Panc1 (cell line): ENCODE measurements around the gene STRN3. TPM values are rescaled to one million over a fixed set of nuclear protein-coding genes. Genes with fewer than 3 reads are reported as not detected.

ENCODE experiments used
- ATAC-seq: fragments of 200-7000 bp; cut with Tn5 transposase; 2 replicates; pipeline ENCODE4 v1.9.1; 2020; ENCODE audit warnings: mild to moderate bottlenecking, moderate library complexity
- BruUV-seq: library from RNA; stranded (reverse); fragments of 400-500 nt; replicated peaks from 2 replicates; lab custom pipeline; 2021; lab: Mats Ljungman, UMichigan
- CTCF ChIA-PET: fragments of 300-600 bp; sonication (Branson Sonifier 250); formaldehyde crosslinking; loops from one replicate; lab custom pipeline; 2022; ENCODE audit warnings: antibody characterized with exemption; lab: Charles Lee
- POLR2A ChIA-PET: fragments of 300-600 bp; sonication (Branson Sonifier 250); formaldehyde crosslinking; loops from one replicate; lab custom pipeline; 2022; ENCODE audit warnings: antibody characterized with exemption; lab: Charles Lee
- DNase-seq: peaks from one replicate; pipeline ENCODE4 v3.0.0-alpha.2; 2010; ENCODE audit warnings: low read depth, low spot score
- H3K27ac ChIP-seq: 2 replicates; pipeline ENCODE4 v1.5.1; 2011; ENCODE audit warnings: mild to moderate bottlenecking, low read length, inconsistent platforms
- H3K27me3 ChIP-seq: fragments of 200-500 bp; sonication (Bioruptor generic); 2 replicates; pipeline ENCODE4 v1.6.0; 2014; ENCODE audit warnings: low read length, inconsistent platforms; ENCODE audit not compliant: control insufficient read depth, insufficient read depth
- H3K36me3 ChIP-seq: fragments of 200-500 bp; sonication (Bioruptor generic); 2 replicates; pipeline ENCODE4 v1.5.1; 2014; ENCODE audit warnings: inconsistent platforms, mild to moderate bottlenecking, low read length, moderate library complexity; ENCODE audit not compliant: control insufficient read depth, insufficient read depth
- H3K4me1 ChIP-seq: 2 replicates; pipeline ENCODE4 v1.5.1; 2011; ENCODE audit warnings: inconsistent platforms, mild to moderate bottlenecking, low read length, moderate library complexity; ENCODE audit not compliant: control insufficient read depth, insufficient read depth
- H3K4me3 ChIP-seq, 2 experiments: 2 replicates each; pipeline ENCODE4 v1.5.1; 2011 to 2012; ENCODE audit warnings: low read depth in 2 of 2, low read length in 2 of 2, mild to moderate bottlenecking in 2 of 2, inconsistent platforms in 1 of 2, moderate library complexity in 1 of 2
- H3K9me3 ChIP-seq: fragments of 200-500 bp; sonication (Bioruptor generic); 2 replicates; pipeline ENCODE4 v1.5.1; 2014; ENCODE audit warnings: low read depth, mild to moderate bottlenecking, inconsistent platforms, low read length, moderate library complexity; ENCODE audit not compliant: control insufficient read depth, insufficient read depth
- POLR2AphosphoS5 ChIP-seq: IDR thresholded peaks from 2 replicates; pipeline ENCODE4 v1.6.1; 2012; ENCODE audit warnings: mild to moderate bottlenecking, low read depth, low read length, moderate library complexity
- SIN3A ChIP-seq: IDR thresholded peaks from 2 replicates; pipeline ENCODE4 v1.6.1; 2012; ENCODE audit warnings: low read depth, mild to moderate bottlenecking, low read length, moderate library complexity, borderline replicate concordance; ENCODE audit not compliant: insufficient read depth
- TCF7L2 ChIP-seq: IDR thresholded peaks from 2 replicates; pipeline ENCODE4 v1.6.1; 2011; ENCODE audit warnings: mild to moderate bottlenecking, low read depth, low read length, inconsistent platforms
- in situ Hi-C: cut with HindIII; loops from 2 replicates; pipeline ENCODE4 v1.10.0; 2016; ENCODE audit warnings: low sequenced_read_pairs, low pct_unique_long_range_greater_than_20kb
- intact Hi-C: fragments of 100-400 bp; cut with micrococcal nuclease; formaldehyde crosslinking; loops from one replicate; pipeline ENCODE4 v1.10.0; 2022; ENCODE audit not compliant: unreplicated experiment
- total RNA-seq: library from RNA; stranded (reverse); gene quantifications from one replicate; pipeline ENCODE4 v1.2.1, GENCODE V29; 2021; ENCODE audit not compliant: unreplicated experiment
- TF ChIP-seq, protein P1 (sequence below), 2 experiments: IDR thresholded peaks; 2 replicates each; pipeline ENCODE4 v1.6.1; 2011 to 2012; ENCODE audit warnings: low read depth in 2 of 2, control low read depth in 1 of 2, low read length in 1 of 2, mild to moderate bottlenecking in 1 of 2, moderate library complexity in 1 of 2; ENCODE audit not compliant: insufficient read depth in 1 of 2
- TF ChIP-seq, protein P2 (sequence below): fragments of 450-650 bp; IDR thresholded peaks from 2 replicates; pipeline ENCODE4 v1.5.1; 2017; ENCODE audit warnings: mild to moderate bottlenecking

Gene STRN3
- total RNA-seq, 1 experiment from 2014 or later = 29.2 TPM

DNA sequence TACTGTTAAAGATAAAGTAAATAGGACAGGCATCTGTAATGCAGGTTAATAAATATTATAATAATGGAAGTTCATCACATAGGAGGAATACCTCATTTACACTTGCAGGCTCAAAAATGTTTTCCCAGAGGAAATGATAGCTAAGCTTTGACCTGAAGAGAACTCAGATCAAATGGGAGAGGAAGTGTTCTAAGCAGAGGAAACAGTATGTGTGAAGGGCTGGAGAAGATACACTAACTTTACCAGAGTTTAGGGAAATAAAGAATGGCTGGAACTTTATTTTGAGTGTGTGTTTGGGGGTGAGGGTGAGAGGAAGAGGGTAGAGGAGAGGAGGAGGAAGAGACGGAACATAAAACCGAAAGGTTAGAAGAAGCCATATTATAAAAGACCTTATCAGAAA, 34.8 kb downstream of the STRN3 start:
- ChIA-PET POLR2A (no interaction called here), CTCF (no interaction called here)
- Histone ChIP-seq H3K27me3 (no peaks in the 10 kb centered on the region), H3K4me3 (no peak overlapping the region), H3K36me3 (no peaks in the 10 kb centered on the region), H3K4me1 (peaks cover 22% of the 10 kb centered on the region), H3K9me3 (no peaks in the 10 kb centered on the region), H3K27ac (no peak overlapping the region)
- TF ChIP-seq POLR2AphosphoS5 (no peak), TCF7L2 (no peak)
- TF ChIP-seq, protein P1, sequence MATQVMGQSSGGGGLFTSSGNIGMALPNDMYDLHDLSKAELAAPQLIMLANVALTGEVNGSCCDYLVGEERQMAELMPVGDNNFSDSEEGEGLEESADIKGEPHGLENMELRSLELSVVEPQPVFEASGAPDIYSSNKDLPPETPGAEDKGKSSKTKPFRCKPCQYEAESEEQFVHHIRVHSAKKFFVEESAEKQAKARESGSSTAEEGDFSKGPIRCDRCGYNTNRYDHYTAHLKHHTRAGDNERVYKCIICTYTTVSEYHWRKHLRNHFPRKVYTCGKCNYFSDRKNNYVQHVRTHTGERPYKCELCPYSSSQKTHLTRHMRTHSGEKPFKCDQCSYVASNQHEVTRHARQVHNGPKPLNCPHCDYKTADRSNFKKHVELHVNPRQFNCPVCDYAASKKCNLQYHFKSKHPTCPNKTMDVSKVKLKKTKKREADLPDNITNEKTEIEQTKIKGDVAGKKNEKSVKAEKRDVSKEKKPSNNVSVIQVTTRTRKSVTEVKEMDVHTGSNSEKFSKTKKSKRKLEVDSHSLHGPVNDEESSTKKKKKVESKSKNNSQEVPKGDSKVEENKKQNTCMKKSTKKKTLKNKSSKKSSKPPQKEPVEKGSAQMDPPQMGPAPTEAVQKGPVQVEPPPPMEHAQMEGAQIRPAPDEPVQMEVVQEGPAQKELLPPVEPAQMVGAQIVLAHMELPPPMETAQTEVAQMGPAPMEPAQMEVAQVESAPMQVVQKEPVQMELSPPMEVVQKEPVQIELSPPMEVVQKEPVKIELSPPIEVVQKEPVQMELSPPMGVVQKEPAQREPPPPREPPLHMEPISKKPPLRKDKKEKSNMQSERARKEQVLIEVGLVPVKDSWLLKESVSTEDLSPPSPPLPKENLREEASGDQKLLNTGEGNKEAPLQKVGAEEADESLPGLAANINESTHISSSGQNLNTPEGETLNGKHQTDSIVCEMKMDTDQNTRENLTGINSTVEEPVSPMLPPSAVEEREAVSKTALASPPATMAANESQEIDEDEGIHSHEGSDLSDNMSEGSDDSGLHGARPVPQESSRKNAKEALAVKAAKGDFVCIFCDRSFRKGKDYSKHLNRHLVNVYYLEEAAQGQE (IDR thresholded peaks at IDR 0.05; ENCODE audit: insufficient read depth in 1 of 2, low read depth in 2 of 2, low read length in 1 of 2) = no peak
- BruUV-seq = no TSS peak
- DNase-seq = no peak
- intact Hi-C loops = no loop called here
- in situ Hi-C loops = no loop called here
- ATAC-seq = no peak

DNA sequence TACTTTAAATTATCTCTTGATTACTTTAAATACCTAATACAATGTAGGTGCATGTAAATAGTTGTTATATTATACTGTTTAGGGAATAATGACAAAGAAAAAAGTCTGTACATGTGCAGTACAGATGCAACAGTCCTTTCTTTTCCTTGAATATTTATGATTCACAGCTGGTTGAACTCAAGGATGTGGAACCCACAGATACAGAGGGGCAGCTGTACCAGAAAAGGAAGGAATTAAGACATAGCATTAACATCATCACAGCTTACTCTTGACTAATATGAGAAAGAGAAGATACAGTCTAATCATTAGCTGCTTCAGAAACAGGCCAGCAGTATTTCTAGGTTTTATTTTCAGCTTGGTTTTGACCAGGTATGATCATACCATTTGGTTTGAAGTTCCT, 35.4 kb downstream of the STRN3 start:
- intact Hi-C loops (no loop called here), in situ Hi-C loops (no loop called here)
- POLR2A ChIA-PET = no interaction called here
- Histone ChIP-seq H3K4me1 (peaks cover 21% of the 10 kb centered on the region), H3K4me3 (no peak overlapping the region), H3K27ac (no peak overlapping the region), H3K36me3 (no peaks in the 10 kb centered on the region), H3K9me3 (no peaks in the 10 kb centered on the region), H3K27me3 (no peaks in the 10 kb centered on the region)
- TF ChIP-seq POLR2AphosphoS5 (no peak), TCF7L2 (no peak), SIN3A (no peak)
- TF ChIP-seq, protein P1 (IDR thresholded peaks at IDR 0.05; ENCODE audit: insufficient read depth in 1 of 2, low read depth in 2 of 2, low read length in 1 of 2) = no peak
- TF ChIP-seq, protein P2, sequence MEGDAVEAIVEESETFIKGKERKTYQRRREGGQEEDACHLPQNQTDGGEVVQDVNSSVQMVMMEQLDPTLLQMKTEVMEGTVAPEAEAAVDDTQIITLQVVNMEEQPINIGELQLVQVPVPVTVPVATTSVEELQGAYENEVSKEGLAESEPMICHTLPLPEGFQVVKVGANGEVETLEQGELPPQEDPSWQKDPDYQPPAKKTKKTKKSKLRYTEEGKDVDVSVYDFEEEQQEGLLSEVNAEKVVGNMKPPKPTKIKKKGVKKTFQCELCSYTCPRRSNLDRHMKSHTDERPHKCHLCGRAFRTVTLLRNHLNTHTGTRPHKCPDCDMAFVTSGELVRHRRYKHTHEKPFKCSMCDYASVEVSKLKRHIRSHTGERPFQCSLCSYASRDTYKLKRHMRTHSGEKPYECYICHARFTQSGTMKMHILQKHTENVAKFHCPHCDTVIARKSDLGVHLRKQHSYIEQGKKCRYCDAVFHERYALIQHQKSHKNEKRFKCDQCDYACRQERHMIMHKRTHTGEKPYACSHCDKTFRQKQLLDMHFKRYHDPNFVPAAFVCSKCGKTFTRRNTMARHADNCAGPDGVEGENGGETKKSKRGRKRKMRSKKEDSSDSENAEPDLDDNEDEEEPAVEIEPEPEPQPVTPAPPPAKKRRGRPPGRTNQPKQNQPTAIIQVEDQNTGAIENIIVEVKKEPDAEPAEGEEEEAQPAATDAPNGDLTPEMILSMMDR = no peak
- CTCF ChIA-PET = no interaction called here
- DNase-seq = no peak
- BruUV-seq = no TSS peak
- ATAC-seq = no peak
